ENCODE results near the gene MAJIN.

GRCh38 chr11:64933935-64934681 lies 37.8 kb downstream of the MAJIN start:
- no peak for TF ChIP-seq CTCF (IDR thresholded peaks at IDR 0.05)
- no peak for TF ChIP-seq POLR2A (IDR thresholded peaks at IDR 0.05)

Measured in heart left ventricle (tissue), 13 donors.